GM21381 (cell line): ENCODE results near the gene OPHN1.
"Not testable (repeated sequence)": the region's sequence is repeated elsewhere in the genome, so short reads cannot be mapped to it uniquely, and the experiment has no call there.

ENCODE experiments used
- ATAC-seq: cut with Tn5 transposase; IDR thresholded peaks from one replicate; pipeline ENCODE4 v1.9.1; 2021; ENCODE audit warnings: mild to moderate bottlenecking, moderate library complexity; ENCODE audit not compliant: unreplicated experiment

OPHN1 gene

DNA sequence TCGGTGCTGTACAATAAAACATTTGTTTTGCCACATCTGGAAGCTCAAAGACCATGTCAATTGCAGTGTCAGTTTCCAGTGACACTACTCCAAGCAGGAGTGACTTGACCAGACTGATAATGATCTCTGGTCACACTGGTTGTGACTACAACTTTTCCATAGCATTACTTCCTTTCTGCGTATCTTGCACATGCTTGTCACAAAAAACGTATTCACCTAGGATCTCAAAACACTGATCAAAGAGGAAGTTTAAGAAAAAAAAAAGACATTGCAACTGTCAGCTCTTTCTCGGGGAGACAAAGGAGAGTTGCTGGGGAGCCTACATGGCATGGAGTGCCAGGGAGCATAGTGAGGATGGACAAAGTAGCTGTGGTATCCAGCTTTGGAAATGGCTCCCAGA, 60.6 kb downstream of the OPHN1 start:
- no peak for ATAC-seq

DNA sequence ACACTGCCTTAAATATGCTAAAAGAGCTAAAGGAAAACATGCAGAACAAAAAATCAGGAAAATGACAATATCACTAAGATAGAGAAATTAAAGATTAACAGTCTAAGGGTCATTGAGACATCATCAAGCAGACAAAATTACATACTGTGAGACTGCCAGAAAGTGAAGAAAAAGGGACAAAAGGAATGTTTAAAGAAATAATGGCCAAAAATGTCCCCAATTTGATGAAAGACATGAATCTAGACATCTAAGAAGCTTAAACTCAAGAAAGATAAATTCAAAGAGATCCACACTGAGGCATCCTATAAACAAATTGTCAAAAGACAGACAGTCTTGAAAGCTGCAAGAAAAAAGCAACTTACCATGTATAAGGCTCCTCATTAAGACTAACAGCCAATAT, 63.7 kb downstream of the OPHN1 start:
- no peak for ATAC-seq

DNA sequence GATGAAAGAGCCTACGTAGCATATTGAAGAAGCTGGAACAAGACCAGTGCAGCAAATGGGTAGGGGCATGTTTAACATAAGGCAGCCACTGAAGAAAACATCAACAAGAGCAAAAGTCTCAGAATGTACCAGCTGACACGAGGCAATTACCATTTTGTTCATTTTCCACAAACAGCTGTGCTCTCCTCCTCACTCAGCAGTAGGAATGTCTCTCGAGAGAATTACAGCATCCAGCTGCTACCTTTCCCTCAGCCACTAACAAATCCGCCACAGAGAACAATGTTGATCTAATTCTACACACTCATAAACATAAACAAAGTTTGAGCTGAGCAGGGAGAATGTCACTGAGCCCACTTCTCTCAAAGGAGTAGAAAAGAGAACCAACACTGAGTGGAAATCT, 68.0 kb downstream of the OPHN1 start:
- no peak for ATAC-seq

DNA sequence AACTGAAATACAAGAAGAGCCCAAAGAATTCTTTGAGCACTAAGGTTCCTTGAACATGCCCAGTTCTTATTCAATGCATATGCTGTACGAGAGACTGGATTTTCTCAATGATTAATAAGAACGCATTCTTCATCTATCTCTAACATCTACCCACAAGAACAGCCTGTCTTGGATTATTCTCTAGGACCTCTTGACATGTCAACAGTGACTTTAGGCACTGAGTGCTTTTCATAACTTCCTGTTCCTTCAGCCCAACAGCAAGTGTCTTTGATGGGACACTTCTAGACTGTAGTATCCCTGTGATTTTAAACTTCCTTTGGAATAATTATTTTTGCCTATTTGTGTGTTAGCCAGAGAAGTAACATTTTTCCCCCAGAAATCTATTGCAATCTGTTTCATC, 69.3 kb downstream of the OPHN1 start:
- no peak for ATAC-seq

DNA sequence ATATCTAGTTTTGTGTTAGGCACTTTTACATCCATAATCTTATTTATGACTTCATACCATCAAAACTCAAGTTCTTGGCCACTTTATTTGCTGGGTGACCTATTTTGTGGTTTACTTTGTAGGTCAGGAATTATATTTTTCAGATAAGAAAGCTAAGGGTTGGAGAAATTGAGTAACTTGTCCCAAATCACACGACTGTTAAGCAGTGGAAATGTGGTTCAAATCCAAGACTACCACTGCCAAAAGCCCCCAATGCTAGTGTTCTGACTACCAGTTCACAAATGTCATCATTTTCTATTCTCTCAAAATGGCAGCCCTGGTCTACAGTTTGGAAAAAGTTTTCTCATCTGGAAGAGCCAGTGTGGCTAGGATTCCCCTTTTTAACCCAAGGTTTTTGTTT, 74.6 kb downstream of the OPHN1 start:
- ATAC-seq = no peak

DNA sequence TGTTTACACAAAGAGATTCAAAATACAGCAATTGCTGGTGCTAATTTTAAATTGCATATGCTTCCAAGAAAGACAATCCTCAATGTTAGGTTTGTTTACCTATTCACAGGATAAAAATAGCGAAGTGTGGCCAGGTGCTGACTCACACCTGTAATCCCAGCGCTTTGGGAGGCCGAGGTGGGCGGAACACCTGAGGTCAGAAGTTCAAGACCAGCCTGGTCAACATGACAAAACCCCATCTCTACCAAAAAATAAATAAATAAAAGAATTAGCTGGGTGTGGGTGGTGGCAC, 77.7 kb downstream of the OPHN1 start:
- no peak for ATAC-seq

DNA sequence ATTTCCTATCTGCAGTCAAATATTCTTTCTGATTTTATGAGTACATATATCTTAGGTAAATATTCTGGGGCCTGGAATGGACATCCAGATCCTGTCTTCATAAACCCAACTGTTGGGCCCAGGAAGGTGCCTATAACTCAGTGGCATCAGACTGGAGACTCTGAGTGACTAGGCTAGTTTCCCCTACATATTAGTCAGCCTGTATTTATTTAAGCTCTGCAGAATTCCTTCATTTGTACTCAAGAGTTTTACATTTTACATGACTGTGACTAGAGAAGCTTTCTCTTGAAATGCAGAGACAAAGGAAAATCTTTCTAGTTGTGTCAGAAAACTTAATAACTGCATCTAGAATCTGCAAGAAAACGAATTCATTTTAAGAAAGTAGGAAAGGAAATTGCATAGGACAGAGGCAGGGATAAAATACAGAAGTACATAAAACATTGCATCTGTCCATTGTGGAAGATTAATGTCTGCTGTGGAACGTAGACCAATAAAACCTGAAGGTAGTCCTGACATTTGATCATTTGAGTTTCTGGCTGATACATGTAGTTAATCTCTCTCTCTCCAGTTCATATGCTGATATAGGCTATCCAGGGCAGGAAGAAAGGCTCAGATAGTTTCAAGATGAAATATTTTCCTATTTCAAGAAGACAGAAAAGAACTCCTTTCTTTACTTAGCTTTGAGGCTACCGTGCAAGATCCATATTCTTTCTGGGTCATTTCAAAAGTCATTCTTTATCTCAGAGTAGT, 78.2 kb downstream of the OPHN1 start:
- no peak for ATAC-seq

DNA sequence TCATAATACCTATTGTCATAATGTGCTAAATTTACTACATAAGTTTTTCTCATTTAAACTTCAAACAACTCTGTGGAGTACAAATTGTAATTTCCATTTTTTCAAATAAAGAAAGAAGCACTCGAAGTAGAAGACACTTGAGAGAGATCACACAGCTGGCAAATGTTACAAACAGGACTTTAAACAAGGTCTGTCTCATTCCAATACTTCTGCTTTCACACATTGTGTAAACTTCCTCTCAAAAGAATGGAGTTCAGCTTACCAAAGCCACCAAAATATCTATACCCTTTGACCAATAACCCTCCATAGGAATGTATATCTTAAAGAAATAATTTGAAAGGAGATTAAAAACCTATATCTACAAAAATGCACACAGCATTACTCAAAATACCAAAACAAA, 88.3 kb downstream of the OPHN1 start:
- ATAC-seq = no peak

DNA sequence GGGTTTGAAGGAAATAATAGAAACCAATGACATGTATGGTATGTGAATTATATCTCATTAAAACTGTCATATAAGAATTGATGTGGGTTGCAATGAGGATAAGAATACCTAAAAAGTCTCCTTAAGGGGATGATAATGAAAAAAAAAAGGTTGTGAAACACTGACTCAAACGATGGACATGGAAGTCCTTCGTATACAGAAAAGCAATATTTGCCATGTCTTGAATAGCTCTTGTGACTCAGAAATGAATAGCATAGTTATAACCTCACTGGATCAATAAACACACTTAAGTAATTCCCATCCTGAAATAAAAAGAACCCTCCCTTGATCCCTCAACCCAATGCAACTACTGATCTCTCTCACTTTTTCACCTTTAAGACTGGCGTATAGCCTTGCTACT, 89.7 kb downstream of the OPHN1 start:
- ATAC-seq = no peak

DNA sequence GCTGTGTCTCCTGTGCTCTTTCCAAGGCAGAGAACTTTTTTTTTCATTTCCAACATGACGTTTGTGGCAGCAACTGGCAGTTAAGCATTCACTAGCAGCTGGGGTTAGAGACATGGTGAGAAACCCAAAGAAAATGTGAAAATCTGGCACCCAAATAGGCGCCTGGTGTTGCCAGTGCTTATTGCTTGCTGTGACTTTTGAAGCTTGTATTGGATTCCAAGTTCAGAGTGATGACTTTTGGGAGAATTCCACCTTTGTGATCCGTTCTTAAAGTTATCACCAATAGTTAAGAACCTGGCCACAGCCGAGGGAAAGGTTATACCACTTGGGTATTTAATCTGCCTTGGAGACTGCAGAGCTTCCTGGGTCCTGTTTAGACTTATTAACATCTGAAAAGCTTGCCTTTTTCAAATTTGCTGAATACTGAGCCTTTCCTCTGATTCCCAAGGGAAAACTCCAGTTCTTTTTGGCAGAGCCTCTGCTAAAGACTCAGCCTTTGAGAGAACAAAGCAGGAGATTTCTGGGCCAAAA, 101.0 kb downstream of the OPHN1 start:
- ATAC-seq = no peak

DNA sequence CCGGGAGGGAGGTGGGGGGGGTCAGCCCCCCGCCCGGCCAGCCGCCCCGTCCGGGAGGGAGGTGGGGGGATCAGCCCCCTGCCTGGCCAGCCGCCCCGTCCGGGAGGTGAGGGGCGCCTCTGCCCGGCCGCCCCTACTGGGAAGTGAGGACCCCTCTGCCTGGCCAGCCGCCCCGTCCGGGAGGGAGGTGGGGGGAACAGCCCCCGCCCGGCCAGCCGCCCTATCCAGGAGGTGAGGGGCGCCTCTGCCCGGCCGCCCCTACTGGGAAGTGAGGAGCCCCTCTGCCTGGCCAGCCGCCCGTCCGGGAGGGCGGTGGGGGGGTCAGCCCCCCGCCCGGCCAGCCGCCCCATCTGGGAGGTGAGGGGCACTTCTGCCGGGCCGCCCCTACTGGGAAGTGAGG, 106.5 kb downstream of the OPHN1 start:
- not testable (repeated sequence) for ATAC-seq

DNA sequence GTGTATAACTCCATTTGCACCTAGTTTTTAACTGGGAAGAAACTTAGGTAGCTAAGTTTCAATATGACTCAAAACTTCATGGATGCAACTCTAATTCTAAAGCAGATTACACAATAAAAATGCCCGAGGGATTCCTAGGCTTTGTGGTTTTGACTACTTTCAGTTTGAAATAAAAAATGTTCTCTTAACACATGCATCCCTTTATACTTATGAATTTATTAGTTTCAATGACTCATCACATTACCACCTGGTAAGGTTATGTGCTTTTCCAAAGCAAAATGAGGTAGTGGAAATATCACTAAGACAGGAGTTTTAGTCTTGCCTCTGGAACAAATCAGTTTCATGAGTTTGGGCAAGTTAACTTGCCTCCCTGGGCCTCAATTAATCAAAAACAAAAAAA, 125.5 kb downstream of the OPHN1 start:
- ATAC-seq = no peak

DNA sequence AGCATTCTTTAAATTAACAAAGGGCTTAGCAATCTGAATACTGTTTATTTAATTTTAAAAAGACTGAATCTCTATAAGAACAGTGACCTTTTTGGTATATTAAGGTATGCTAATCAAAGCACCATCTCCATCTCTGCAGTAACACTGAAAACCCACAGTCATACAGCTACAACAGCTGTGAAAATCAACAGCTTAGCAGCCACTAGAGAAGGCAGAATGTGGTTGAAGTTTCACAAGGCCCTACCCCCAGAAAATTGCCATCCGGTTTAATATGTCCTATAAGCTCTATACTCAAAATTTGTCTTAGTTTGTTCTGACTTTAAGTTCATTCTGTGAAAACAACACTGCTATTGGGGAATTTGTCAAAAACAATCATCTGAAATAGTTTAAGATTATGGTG, 128.7 kb downstream of the OPHN1 start:
- no peak for ATAC-seq

DNA sequence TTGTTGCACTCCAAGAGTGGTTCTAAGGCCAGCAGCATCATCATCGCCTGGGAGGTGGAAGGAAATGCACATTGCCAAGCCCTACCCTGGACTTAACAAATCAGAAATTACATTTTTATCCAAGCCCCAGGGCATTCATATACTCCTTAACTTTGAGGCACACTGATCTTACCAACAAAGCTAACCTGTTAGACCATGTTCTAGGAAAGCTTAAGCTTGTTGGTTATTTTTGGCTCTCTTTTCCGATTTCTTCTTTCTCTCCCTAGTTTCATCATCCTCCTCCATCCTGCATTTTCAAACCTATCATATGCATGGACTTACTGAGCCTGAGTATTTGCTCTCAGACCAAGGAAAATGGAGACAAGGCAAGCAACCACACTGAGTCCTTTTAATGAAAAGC, 133.4 kb downstream of the OPHN1 start:
- no peak for ATAC-seq

DNA sequence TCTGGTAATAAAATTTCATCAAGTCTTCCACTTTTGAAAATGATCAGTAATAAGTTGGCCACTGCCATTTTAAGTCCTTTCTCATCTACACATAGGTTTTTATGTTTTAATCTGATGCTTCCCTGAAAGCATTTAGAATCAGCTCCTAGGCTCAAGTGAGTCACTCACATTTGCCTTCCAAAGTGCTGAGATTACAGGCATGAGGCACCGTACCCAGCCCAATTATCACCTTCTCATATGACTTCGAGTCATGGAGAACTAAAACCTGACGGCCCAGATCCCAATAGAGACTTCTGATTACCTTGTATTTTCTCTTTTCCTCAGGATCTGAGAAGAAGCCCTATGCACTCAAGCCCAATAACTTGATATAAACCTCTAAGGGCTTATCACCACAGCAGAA, 140.8 kb downstream of the OPHN1 start:
- ATAC-seq = no peak

DNA sequence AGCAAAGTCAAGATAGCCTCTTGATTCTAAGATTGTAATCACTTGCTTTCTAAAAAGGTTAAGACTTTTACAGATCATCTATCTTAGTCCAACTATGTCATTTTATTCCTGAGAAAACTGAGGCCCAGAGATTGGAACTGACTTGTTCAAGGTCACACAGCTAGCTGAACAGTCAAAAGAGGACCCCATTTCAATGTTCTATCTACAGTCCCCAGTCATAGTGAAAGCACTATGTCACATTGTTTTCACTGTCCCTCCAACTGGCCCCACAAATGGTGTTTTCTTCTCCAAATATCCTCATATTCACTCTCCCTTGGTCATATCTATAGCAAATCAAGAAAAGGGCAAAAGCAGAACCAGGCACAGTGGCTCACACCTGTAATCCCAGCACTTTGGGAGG, 145.2 kb downstream of the OPHN1 start:
- no peak for ATAC-seq

DNA sequence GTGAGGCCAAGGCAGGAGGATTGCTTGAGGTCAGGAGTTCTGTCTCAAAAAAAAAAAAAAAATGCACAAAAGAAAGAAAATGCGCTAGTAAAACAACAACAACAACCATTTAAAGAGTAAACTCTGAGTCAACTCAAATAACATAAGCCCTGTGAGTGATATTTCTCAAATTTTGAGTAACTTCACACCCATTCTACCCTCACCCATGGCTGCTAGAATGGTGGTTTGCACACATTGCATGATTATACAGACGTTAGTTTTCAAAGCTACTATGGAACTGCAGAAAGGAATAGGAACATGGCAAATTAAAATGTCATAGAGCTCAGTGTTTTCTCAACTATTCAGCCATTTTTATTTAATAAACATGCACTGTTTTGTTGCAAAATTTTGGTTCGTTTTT, 145.9 kb downstream of the OPHN1 start:
- ATAC-seq = no peak

DNA sequence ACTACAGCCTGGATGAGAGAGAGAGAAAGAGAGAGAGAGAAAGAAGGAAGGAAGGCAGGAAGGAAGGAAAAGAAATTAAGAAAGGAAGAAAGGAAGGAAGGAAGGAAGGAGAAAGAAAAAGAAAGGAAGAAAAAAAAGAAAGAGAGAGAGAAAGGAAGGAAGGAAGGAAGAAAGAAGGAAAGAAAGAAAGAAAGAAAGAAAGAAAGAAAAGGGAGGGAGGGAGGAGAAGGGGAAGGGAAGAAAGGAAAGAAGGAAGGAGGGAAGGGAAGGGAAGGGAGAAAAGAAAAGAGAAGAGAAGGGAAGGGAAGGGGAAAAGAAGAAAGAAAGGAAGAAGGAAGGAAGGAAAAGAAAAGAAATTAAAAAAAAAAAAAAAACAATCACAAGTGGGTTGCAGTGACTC, 146.3 kb downstream of the OPHN1 start:
- no peak for ATAC-seq

DNA sequence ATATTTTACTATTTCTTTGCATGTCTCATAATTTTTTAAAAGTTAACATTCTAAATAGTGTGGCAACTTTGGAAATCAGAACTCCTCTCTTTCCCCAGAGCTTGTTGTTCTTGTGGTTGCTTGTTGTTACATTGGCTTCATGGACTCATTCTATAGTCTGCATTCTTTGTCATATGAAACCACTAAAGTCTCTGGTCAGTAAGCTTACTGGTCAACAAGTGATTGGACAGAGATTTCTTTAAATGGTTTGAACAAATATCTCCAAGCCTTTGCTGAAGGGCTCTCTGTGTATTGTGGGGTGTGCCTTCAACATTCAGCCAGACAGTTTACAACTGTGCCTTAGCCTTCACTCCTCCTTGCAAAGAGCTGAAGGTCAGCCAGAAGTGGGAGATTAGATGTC, 147.2 kb downstream of the OPHN1 start:
- ATAC-seq = no peak

DNA sequence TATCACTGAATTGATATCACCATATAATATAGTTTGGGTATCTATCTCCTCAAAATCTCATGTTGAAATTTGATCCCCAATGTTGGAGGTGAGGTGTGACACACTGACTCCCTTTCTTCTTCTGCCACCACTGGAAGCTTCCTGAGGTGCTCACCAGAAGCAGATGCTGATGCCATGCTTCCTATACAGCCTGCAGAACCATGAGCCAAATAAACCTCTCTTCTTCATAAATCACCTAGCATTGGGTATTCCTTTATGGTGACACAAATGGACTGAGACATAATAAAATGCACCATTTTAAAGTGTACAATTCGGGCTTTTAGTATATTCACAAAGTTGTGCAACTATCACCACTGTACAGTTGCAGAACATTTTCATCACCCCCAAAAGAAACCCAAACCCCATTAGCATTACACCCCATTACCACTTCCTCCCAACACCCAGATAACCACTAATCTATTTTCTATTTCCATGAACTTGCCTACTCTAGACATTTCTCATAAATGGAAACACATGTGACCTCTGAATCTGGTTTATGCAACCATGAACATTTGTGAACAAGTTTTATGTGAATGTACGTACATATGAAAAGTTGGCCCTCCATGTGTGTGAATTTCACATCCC, 148.9 kb downstream of the OPHN1 start:
- no peak for ATAC-seq

DNA sequence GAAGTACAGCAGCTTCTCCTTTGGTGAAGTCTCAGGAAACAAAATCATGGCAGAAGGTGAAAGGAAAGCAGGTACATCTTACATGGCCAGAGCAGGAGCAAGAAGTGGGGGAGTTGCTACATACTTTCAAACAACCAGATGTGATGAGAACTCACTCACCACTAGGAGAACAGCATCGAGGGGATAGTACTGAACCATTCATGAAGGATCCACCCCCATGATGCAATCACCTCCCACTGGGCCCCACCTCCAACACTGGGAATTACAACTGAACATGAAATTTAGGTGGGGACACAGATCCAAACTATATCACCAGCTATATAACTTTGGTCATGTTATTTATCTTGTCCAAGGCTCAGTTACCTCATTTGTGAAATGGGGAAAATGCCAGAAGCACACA, 159.4 kb downstream of the OPHN1 start:
- ATAC-seq = no peak

DNA sequence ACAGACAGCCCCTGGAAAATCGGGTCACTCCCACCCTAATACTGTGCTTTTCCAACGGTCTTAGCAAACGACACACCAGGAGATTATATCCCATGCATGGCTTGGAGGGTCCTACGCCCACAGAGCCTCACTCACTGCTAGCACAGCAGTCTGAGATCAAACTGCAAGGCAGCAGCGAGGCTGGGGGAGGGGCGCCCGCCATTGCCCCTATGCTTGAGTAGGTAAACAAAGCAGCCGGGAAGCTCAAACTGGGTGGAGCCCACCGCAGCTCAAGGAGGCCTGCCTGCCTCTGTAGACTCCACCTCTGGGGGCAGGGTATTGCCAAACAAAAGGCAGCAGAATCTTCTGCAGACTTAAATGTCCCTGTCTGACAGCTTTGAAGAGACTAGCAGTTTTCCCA, 168.5 kb downstream of the OPHN1 start:
- ATAC-seq = not testable (repeated sequence)
